GM19438 (cell line): ENCODE data around the gene CYP4F2.
"Not testable (repeated sequence)": the region's sequence is repeated elsewhere in the genome, so short reads cannot be mapped to it uniquely, and the experiment has no call there.

ENCODE experiments used
- ATAC-seq: cut with Tn5 transposase; IDR thresholded peaks from one replicate; pipeline ENCODE4 v1.9.1; 2021; ENCODE audit warnings: low read depth; ENCODE audit not compliant: unreplicated experiment

CYP4F2 gene, protein sequence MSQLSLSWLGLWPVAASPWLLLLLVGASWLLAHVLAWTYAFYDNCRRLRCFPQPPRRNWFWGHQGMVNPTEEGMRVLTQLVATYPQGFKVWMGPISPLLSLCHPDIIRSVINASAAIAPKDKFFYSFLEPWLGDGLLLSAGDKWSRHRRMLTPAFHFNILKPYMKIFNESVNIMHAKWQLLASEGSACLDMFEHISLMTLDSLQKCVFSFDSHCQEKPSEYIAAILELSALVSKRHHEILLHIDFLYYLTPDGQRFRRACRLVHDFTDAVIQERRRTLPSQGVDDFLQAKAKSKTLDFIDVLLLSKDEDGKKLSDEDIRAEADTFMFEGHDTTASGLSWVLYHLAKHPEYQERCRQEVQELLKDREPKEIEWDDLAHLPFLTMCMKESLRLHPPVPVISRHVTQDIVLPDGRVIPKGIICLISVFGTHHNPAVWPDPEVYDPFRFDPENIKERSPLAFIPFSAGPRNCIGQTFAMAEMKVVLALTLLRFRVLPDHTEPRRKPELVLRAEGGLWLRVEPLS

DNA sequence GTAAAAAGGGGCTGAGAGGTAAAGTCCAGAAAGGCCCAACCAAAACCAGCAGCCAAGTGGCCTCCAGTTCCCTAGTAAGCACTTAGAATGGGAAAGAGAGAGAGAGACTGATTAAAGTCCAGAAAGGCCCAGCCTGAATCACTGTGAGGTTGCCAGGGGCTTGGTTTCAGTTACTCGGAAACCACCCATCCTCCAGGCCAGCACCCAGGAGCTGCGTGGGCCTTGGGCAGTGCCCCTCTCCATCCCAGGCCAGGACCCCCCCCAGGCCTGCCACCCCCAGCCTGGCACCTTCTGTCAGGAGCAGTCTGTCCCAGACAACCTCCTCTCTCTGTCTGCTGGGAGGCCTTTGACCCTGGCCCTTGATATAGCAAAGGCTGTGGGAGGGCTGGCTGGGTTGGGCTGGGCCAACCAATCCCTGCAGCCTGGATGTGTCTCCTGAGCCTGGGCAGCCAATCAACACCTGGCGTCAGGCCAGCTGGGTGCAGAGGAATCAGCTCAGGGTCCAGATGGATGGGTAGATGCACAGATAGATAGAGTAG, at the start of gene CYP4F2:
TSS of gene CYP4F2 (minus strand) at position 337 of the 539 bp plus-strand sequence. CDS start 463 bp downstream, outside the sequence.
- no peak for ATAC-seq

GRCh38 chr19:15945301-15945700, 47.4 kb upstream of the CYP4F2 start:
- no peak for ATAC-seq

DNA sequence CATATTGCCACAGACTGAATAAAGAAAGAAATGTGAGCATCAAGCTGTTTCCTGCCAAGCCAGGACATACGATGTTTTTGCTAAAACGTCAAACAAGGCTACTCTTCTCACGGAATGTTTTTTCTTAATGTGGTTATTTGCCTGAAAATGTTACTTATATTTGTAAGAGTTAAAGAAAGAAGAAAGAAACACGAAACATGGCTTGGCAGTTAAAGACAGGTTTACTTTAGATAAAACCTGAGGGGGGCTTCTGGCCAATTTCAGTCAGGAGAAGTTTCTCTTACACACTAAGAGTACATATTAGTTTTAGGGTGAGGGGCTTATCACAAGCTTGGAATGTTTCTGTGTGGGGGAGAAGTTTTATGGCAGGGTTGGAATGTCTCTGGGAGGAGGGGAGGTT, 46.5 kb upstream of the CYP4F2 start:
- no peak for ATAC-seq

DNA sequence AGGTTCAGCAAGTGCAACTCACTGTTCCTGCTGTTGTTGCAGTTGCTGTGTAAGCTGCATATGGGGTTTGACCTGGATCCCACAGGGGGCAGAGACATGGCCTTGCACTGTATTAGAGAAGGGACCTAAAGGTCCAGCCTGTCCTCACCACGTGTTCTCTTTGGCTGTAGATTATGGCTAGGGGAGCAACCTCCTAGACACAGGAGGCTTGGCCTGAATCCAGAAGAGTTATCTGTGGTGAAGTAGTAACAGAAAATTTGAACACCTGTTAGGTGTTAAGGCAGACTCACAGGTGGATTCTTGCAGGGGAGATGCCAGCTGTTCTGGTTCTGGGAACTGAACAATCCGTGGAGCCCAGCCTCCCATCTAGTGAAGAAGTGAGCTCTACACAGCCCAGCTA, 39.9 kb upstream of the CYP4F2 start:
- ATAC-seq = no peak

- no peak for ATAC-seq
Measured at GRCh38 chr19:15936950-15937349, 39.1 kb upstream of the CYP4F2 start.

DNA sequence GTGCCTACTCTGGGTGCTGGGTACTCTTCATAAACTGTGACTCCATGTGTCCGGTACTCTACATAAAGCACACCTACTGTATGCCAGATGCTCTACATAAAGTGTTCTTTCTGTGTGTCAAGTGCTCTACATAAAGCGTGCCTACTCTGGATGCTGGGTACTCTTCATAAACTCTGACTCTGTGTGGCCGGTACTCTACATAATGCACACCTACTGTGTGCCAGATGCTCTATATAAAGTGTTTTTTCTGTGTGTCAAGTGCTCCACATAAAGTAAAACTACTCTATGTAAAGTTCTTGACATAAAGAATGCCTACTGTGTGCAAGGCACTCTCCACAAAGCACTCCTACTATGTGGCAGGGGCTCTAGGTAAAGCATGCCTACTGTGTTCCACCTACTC, 38.3 kb upstream of the CYP4F2 start:
- ATAC-seq = no peak

GRCh38 chr19:15935167-15935702, 37.4 kb upstream of the CYP4F2 start:
- no peak for ATAC-seq

- no peak for ATAC-seq
Measured at GRCh38 chr19:15934332-15935078, 36.6 kb upstream of the CYP4F2 start, which contains the start of gene CYP4F11. Gene CYP4F11 (minus strand): TSS chr19:15934529. CDS start chr19:15934408, 121 bp downstream.

DNA sequence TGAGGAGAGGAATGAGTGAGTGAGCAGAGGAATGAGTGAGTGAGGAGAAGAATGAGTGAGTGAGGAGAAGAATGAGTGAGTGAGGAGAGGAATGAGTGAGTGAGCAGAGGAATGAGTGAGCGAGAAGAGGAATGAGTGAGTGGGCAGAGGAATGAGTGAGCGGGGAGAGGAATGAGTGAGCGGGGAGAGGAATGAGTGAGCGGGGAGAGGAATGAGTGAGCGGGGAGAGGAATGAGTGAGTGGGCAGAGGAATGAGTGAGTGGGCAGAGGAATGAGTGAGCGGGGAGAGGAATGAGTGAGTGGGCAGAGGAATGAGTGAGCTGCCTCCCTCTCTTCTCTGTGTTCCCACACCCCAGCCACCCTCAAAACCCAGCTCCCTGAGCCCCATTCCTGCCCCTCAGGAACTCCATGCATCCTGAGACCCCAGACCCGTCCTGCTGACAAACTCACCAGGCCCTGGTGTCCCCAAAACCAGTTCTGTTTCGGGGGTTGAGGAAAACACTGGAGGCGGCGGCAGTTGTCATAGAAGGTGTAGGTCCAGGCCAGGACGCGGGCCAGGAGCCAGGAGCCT, 36.0 kb upstream of the CYP4F2 start:
- ATAC-seq = not testable (repeated sequence)

DNA sequence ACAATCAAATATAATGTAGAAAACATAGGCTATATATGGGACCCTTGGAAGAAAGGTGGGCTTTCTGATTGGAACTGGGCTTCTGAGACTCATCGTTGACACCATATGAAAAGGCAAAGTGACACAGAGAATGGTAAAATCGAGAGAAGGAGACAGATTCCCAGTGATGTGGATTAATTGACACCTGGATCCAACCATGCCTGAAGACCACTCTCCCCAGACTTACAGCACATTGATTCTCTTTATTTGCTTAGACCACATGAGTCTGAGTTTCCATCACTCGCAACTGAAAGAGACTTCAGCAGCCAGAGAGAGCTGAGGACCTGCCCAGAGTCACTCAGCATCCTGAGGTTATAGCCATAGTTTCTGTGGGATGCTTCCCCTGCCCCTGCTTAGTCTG, 30.4 kb upstream of the CYP4F2 start:
- no peak for ATAC-seq

DNA sequence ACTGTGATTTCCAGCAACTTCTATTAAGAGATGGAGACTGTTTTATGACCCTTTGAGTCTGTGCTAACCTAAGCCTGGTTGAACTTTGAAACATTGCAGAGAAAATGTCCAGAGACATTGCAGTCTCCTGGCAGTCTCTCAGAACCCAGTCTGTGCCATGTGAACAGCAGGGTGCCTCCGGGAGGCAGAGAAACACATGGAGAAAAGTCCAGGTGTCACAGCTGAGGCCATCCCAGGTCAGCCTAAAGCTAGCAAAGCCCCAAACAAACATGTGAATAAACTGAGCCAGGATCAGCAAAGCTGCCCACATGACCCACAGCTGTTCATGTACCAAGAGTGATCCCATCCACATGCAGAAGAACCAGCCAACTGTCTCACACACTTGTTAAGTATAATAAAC, 28.6 kb upstream of the CYP4F2 start:
- no peak for ATAC-seq

GRCh38 chr19:15923702-15924101, 25.8 kb upstream of the CYP4F2 start:
- ATAC-seq = no peak

DNA sequence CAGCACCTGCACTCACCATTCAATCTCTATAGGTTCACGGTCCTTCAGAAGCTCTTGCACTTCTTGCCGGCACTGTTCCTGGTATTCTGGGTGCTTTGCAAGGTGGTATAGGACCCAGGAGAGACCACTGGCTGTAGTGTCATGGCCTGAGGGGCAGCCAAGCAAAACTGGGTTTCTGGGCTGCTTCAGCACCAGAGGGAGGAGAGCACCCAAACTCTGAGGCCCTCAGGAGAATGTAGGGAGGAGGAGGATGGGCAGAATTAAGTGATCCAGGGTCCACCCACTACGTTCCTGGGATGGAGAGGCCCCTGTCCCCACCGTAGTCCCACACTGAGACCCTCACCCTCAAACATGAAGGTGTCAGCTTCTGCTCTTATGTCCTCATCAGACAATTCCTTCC, 24.1 kb upstream of the CYP4F2 start:
- ATAC-seq = no peak

GRCh38 chr19:15919243-15919642, 21.4 kb upstream of the CYP4F2 start:
- no peak for ATAC-seq

- ATAC-seq = no peak
Measured at GRCh38 chr19:15915109-15915508, 17.2 kb upstream of the CYP4F2 start.

DNA sequence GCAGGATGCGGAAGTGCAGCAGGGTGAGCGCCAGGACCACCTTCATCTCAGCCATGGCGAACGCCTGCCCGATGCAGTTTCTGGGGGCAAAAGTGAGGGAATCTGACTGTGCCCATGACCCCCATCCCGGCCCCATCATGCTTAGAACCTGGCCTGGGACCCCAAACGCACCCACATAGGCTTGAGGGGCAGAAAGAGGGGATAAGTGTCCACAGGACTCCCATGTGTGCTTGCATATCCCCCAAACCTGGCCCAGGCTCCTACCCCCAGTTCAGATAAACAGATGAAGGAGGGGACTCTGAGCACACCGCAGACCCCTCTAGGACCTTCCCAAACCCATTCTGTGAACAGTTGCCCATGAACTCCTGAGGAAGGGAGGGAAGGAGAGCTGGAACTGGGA, 16.0 kb upstream of the CYP4F2 start:
- no peak for ATAC-seq

GRCh38 chr19:15913384-15913783, 15.5 kb upstream of the CYP4F2 start:
- no peak for ATAC-seq

- no peak for ATAC-seq
Measured at GRCh38 chr19:15911599-15912235, 13.8 kb upstream of the CYP4F2 start.

DNA sequence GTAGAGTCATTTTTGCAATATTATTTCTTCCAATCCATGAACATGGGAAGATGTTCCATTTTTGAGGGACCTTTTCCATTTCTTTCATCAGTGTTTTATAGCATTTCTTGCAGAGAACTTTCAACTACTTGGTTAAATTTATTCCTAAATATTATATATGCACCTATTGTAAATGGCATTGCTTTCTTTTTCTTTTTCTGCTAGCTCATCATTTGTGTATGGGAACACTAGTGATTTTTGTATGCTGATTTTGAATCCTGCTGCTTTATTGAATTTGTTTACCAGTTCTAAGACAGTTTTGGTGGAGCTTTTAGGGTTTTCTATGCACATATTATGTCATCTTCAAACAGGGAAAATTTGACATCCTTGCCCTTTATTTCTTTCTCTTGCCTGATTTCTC, 7.2 kb upstream of the CYP4F2 start:
- no peak for ATAC-seq

DNA sequence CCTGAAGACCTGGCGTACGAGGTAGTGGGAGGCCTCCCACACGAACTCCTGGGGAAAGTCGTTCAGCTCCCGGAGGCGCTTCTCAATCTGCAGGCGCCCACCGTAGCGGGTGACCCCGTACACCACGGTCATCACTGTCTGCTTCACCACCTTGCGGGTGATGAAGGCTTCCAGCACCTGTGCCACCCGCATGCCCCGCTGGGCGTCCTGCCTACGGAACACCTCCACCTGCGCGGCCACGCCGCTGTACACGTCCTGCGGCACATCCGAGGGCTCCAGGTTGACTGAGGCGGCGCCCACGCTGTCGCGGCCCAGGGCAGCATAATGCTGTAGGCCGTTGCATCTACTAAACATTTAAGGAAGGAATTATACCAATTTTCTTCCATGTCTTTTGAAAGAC, 5.0 kb upstream of the CYP4F2 start:
- ATAC-seq = not testable (repeated sequence)
